GM23248 (cell line): ENCODE results near the gene RCAN2.

Experiments
- EZH2 ChIP-seq: fragments of 200-600 bp; sonication (generic); IDR thresholded peaks from 2 replicates; pipeline ENCODE4 v1.6.1; 2018; ENCODE audit warnings: antibody characterized with exemption, mild to moderate bottlenecking; ENCODE audit not compliant: insufficient read depth, poor library complexity, severe bottlenecking
- EZH2phosphoT487 ChIP-seq: fragments of 200-600 bp; sonication (generic); IDR thresholded peaks from 2 replicates; pipeline ENCODE4 v1.6.1; 2018; ENCODE audit warnings: antibody characterized with exemption, moderate library complexity, mild to moderate bottlenecking, low read depth; ENCODE audit not compliant: insufficient read depth

DNA sequence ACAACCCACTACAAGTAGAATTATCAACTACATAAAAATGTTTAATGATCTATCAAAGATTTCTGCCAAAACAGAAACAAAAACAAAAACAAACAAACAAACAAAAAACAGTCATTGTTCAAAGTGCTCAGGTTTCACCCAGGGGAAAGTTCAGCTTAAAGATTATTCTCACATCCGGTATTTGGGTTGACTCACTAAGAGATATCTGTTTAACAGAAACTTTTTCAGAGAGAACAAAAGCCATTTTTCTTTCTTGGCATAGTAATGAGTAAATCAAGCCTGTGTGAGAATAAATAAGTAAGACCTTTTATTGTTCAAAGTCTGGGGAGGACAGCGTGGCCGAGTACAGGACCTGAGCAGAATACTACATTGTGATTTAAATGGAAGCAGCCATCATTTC is 143.6 kb downstream of the RCAN2 start:
- TF ChIP-seq EZH2 (no peak), EZH2phosphoT487 (no peak)
